T-cell (primary cell): ENCODE data around the gene PDLIM7. TPM values are rescaled to one million over a fixed set of nuclear protein-coding genes. Genes with fewer than 3 reads are reported as not detected.
"Not testable (repeated sequence)": the region's sequence is repeated elsewhere in the genome, so short reads cannot be mapped to it uniquely, and the experiment has no call there.

Experiments used
- ATAC-seq, 4 experiments: fragments of 200-7000 bp in 3 of 4; fragments of 150-1000 bp in 1 of 4; cut with Tn5 transposase; replicated peaks in 1 of 4; 1 replicate in 3 of 4; 2 replicates in 1 of 4; pipeline ENCODE4 v1.10.0; 2021; ENCODE audit warnings: moderate library complexity in 3 of 4, mild to moderate bottlenecking in 2 of 4, moderate number of reproducible peaks in 1 of 4
- CTCF ChIA-PET, 2 donors: fragments of 300-600 bp; sonication (Branson Sonifier 250); formaldehyde crosslinking; loops; one replicate each; lab custom pipeline; 2022; ENCODE audit warnings: antibody characterized with exemption in 2 of 2; lab: Charles Lee
- POLR2A ChIA-PET, 2 donors: fragments of 300-600 bp; sonication (Branson Sonifier 250); formaldehyde crosslinking; loops; one replicate each; lab custom pipeline; 2022; ENCODE audit warnings: antibody characterized with exemption in 2 of 2; lab: Charles Lee
- DNase-seq, 35 experiments: peaks; one replicate each; pipeline versions ENCODE4 v3.0.0 to v3.0.0-alpha.2; 2013 to 2023
- H3K27ac ChIP-seq: one replicate; pipeline ENCODE4 v1.5.1; 2013; ENCODE audit warnings: low read length
- H3K27me3 ChIP-seq, 2 experiments: replicated peaks in 1 of 2; 1 replicate in 1 of 2; 2 replicates in 1 of 2; pipeline versions ENCODE4 v1.6.1 to v1.7.0; 2013; ENCODE audit warnings: low read length in 1 of 2, mixed read lengths in 1 of 2; ENCODE audit not compliant: control insufficient read depth in 2 of 2, insufficient read depth in 2 of 2; ENCODE audit errors: extremely low read depth in 1 of 2
- H3K36me3 ChIP-seq, 2 donors: 1 replicate in 1 of 2; 2 replicates in 1 of 2; pipeline versions ENCODE4 v1.6.1 to v1.7.0; 2013; ENCODE audit warnings: low read length in 1 of 2; ENCODE audit not compliant: control insufficient read depth in 2 of 2, insufficient read depth in 1 of 2; ENCODE audit errors: extremely low read depth in 1 of 2
- H3K4me1 ChIP-seq, 2 experiments: 1 replicate in 1 of 2; 2 replicates in 1 of 2; pipeline versions ENCODE4 v1.6.1 to v1.7.0; 2013; ENCODE audit warnings: low read length in 2 of 2, mixed read lengths in 1 of 2; ENCODE audit not compliant: insufficient read depth in 2 of 2, control insufficient read depth in 1 of 2; ENCODE audit errors: extremely low read depth in 1 of 2
- H3K4me3 ChIP-seq, 2 donors: 1 replicate in 1 of 2; 2 replicates in 1 of 2; pipeline versions ENCODE4 v1.5.1 to v1.7.0; 2013; ENCODE audit warnings: mild to moderate bottlenecking in 2 of 2, low read length in 1 of 2, moderate library complexity in 1 of 2; ENCODE audit not compliant: control insufficient read depth in 1 of 2; ENCODE audit errors: extremely low read depth in 1 of 2
- H3K9me3 ChIP-seq: 2 replicates; pipeline ENCODE4 v1.7.0; 2013
- H3K27ac Mint-ChIP-seq, 2 donors: one replicate each; pipeline ENCODE4 v1.8.0; 2020 to 2021; ENCODE audit warnings: mild to moderate bottlenecking in 2 of 2, mixed read lengths in 2 of 2
- H3K27me3 Mint-ChIP-seq, 2 donors: one replicate each; pipeline ENCODE4 v1.8.0; 2021 to 2022; ENCODE audit warnings: mixed read lengths in 2 of 2
- H3K36me3 Mint-ChIP-seq: one replicate; pipeline ENCODE4 v1.8.0; 2021; ENCODE audit warnings: mixed read lengths
- H3K4me1 Mint-ChIP-seq, 3 donors: one replicate each; pipeline ENCODE4 v1.8.0; 2020 to 2022; ENCODE audit warnings: mixed read lengths in 3 of 3, mild to moderate bottlenecking in 1 of 3
- H3K4me3 Mint-ChIP-seq, 3 donors: one replicate each; pipeline ENCODE4 v1.8.0; 2020 to 2022; ENCODE audit warnings: mild to moderate bottlenecking in 3 of 3, mixed read lengths in 3 of 3, moderate library complexity in 3 of 3
- H3K9me3 Mint-ChIP-seq, 3 donors: one replicate each; pipeline ENCODE4 v1.8.0; 2020 to 2022; ENCODE audit warnings: mixed read lengths in 3 of 3
- WGBS: methylation state at CpG from one replicate; pipeline ENCODE4 v1.1.5; 2013; ENCODE audit warnings: missing lambda C conversion rate; ENCODE audit not compliant: insufficient coverage; 5-methylcytosine and 5-hydroxymethylcytosine counted together
- total RNA-seq, 35 experiments: library from RNA in 6 of 35; stranded (reverse) in 6 of 35; fragments of 120-200 nt in 1 of 35; gene quantifications; one replicate each; pipeline versions ENCODE4 v1.2.1 to v1.2.4 and lab custom pipeline; 2013 to 2026

The PDLIM7 gene
- total RNA-seq, 5 donors from 2014 or later (not counting 1 experiment from before 2014, with no cell fraction given) = 9.8 to 17.8 (median 12.8) TPM

- 88% methylated on average over 16 of the region's 26 CpGs for WGBS
These were observed 8.2 kb downstream of the PDLIM7 start for GRCh38 chr5:177489119-177489716.

GRCh38 chr5:177487975-177488374 lies 9.4 kb downstream of the PDLIM7 start:
- Mint-ChIP-seq H3K36me3 (peaks cover 10% of the 10 kb centered on the region), H3K4me1 (no peaks in the 10 kb centered on the region), H3K27me3 (no peaks in the 10 kb centered on the region), H3K4me3 (no peak overlapping the region), H3K27ac (no peak overlapping the region), H3K9me3 (no peaks in the 10 kb centered on the region)
- Histone ChIP-seq H3K4me1 (no peaks in the 10 kb centered on the region), H3K27ac (no peak overlapping the region), H3K9me3 (no peaks in the 10 kb centered on the region), H3K27me3 (no peaks in the 10 kb centered on the region), H3K36me3 (peaks cover 0 to 24% of the 10 kb centered on the region in 2 donors), H3K4me3 (no peak overlapping the region)
- CTCF ChIA-PET = interaction anchor here in 1 of 2 donors (0.7 kb wide), 1 partner anchor 10 kb away, joined by 6 read pairs; no protein-coding TSS in a partner anchor
- 86% methylated on average over 7 of the region's 15 CpGs for WGBS
- POLR2A ChIA-PET = no interaction called here
- ATAC-seq = no peak
- DNase-seq = no peak

More at GRCh38 chr5:177489119-177489716, 8.2 kb downstream of the PDLIM7 start:
- Histone ChIP-seq H3K36me3 (peaks cover 0 to 20% of the 10 kb centered on the region in 2 donors), H3K27me3 (no peaks in the 10 kb centered on the region), H3K9me3 (no peaks in the 10 kb centered on the region), H3K4me1 (peaks cover 0 to 3% of the 10 kb centered on the region in 2 experiments), H3K27ac (no peak overlapping the region), H3K4me3 (no peak overlapping the region)
- POLR2A ChIA-PET = no interaction called here
- no peak overlapping the region for H3K4me3 Mint-ChIP-seq
- no peaks in the 10 kb centered on the region for H3K9me3 Mint-ChIP-seq
- DNase-seq = no peak
- CTCF ChIA-PET = interaction anchor here in 1 of 2 donors (0.6 to 0.7 kb wide), 2 partner anchors 43 to 188 kb away, joined by 4 to 6 read pairs; no protein-coding TSS in a partner anchor
- H3K27ac Mint-ChIP-seq = no peak overlapping the region
- no peaks in the 10 kb centered on the region for H3K27me3 Mint-ChIP-seq
- no peak for ATAC-seq
- peaks cover 0 to 6% (median 3%) of the 10 kb centered on the region in 3 donors for H3K4me1 Mint-ChIP-seq
- peaks cover 10% of the 10 kb centered on the region for H3K36me3 Mint-ChIP-seq

- Mint-ChIP-seq H3K27me3 (no peaks in the 10 kb centered on the region), H3K4me1 (no peaks in the 10 kb centered on the region), H3K27ac (no peak overlapping the region), H3K9me3 (no peaks in the 10 kb centered on the region), H3K36me3 (peaks cover 6% of the 10 kb centered on the region), H3K4me3 (no peak overlapping the region)
- CTCF ChIA-PET = no interaction called here
- ATAC-seq (no peak), DNase-seq (no peak)
- Histone ChIP-seq H3K9me3 (no peaks in the 10 kb centered on the region), H3K36me3 (peaks cover 0 to 19% of the 10 kb centered on the region in 2 donors), H3K27ac (no peak overlapping the region), H3K4me3 (no peak overlapping the region), H3K27me3 (no peaks in the 10 kb centered on the region), H3K4me1 (no peaks in the 10 kb centered on the region)
- POLR2A ChIA-PET = no interaction called here
- WGBS = 82% methylated on average over 5 of the region's 8 CpGs
These were observed 10.3 kb downstream of the PDLIM7 start for GRCh38 chr5:177487144-177487543.

- POLR2A ChIA-PET = no interaction called here
- peaks cover 0 to 19% of the 10 kb centered on the region in 2 donors for H3K36me3 ChIP-seq
- H3K4me1 Mint-ChIP-seq = no peaks in the 10 kb centered on the region
These were observed 11.1 kb downstream of the PDLIM7 start for GRCh38 chr5:177486256-177486655.

GRCh38 chr5:177485753-177486152 lies 11.7 kb downstream of the PDLIM7 start:
- not testable (repeated sequence) for H3K27ac ChIP-seq, H3K27me3 Mint-ChIP-seq, DNase-seq, H3K4me1 Mint-ChIP-seq, H3K4me1 ChIP-seq, H3K27ac Mint-ChIP-seq, H3K4me3 ChIP-seq, H3K27me3 ChIP-seq, H3K9me3 Mint-ChIP-seq, ATAC-seq, H3K9me3 ChIP-seq, H3K36me3 Mint-ChIP-seq, H3K4me3 Mint-ChIP-seq
- ChIA-PET POLR2A (interaction anchor here in 1 of 2 donors (0.6 kb wide), 1 partner anchor 129 kb away, joined by 6 read pairs; no protein-coding TSS in a partner anchor), CTCF (interaction anchor here in 1 of 2 donors (0.5 to 0.6 kb wide), 2 partner anchors 9 to 331 kb away, joined by 3 read pairs; no protein-coding TSS in a partner anchor)
- peaks cover 0 to 17% of the 10 kb centered on the region in 2 donors for H3K36me3 ChIP-seq
- WGBS = no CpG with 5 or more reads among the region's 3 CpGs

More at GRCh38 chr5:177486256-177486655, 11.1 kb downstream of the PDLIM7 start:
- CTCF ChIA-PET = no interaction called here
- Mint-ChIP-seq H3K27me3 (no peaks in the 10 kb centered on the region), H3K27ac (no peak overlapping the region), H3K9me3 (no peaks in the 10 kb centered on the region), H3K4me3 (no peak overlapping the region), H3K36me3 (peaks cover 6% of the 10 kb centered on the region)
- H3K27me3 ChIP-seq = no peaks in the 10 kb centered on the region
- H3K4me1 ChIP-seq = no peaks in the 10 kb centered on the region
- no peak overlapping the region for H3K4me3 ChIP-seq
- ATAC-seq (no peak), DNase-seq (no peak)
- 60% methylated on average over 2 of the region's 3 CpGs for WGBS
- H3K27ac ChIP-seq = no peak overlapping the region
- H3K9me3 ChIP-seq = no peaks in the 10 kb centered on the region

GRCh38 chr5:177484902-177485549 lies 12.4 kb downstream of the PDLIM7 start:
- ChIA-PET POLR2A (interaction anchor here in 1 of 2 donors (0.6 kb wide), 1 partner anchor 129 kb away, joined by 6 read pairs; no protein-coding TSS in a partner anchor), CTCF (interaction anchor here in 1 of 2 donors (0.5 to 0.6 kb wide), 2 partner anchors 9 to 330 kb away, joined by 3 read pairs; no protein-coding TSS in a partner anchor)
- no peaks in the 10 kb centered on the region for H3K9me3 Mint-ChIP-seq
- no peaks in the 10 kb centered on the region for H3K4me1 ChIP-seq
- H3K27me3 ChIP-seq = no peaks in the 10 kb centered on the region
- no peaks in the 10 kb centered on the region for H3K9me3 ChIP-seq
- peaks cover 1% of the 10 kb centered on the region for H3K36me3 Mint-ChIP-seq
- H3K36me3 ChIP-seq = peaks cover 0 to 10% of the 10 kb centered on the region in 2 donors
- ATAC-seq (no peak), DNase-seq (no peak)
- H3K4me3 ChIP-seq = no peak overlapping the region
- H3K27ac ChIP-seq = no peak overlapping the region
- H3K4me3 Mint-ChIP-seq = no peak overlapping the region
- H3K27ac Mint-ChIP-seq = no peak overlapping the region
- H3K4me1 Mint-ChIP-seq = peaks cover under 1% of the 10 kb centered on the region in 3 donors
- WGBS = 82% methylated on average over 13 of the region's 13 CpGs
- H3K27me3 Mint-ChIP-seq = no peaks in the 10 kb centered on the region
